Breast epithelium (tissue), 4 donors: ENCODE data around the gene HMGXB3. TPM values are rescaled to one million over a fixed set of nuclear protein-coding genes. Genes with fewer than 3 reads are reported as not detected.

Experiments used
- DNase-seq, 2 donors: peaks; one replicate each; pipeline ENCODE4 v3.0.0-alpha.2; 2019; ENCODE audit warnings: low spot score in 2 of 2
- H3K27ac ChIP-seq, 2 donors: fragments of 200-600 bp; sonication (generic) in 1 of 2; one replicate each; pipeline ENCODE4 v1.5.1; 2016 to 2019; ENCODE audit warnings: mild to moderate bottlenecking in 1 of 2
- H3K27me3 ChIP-seq, 2 donors: fragments of 200-600 bp; sonication (generic) in 1 of 2; one replicate each; pipeline versions ENCODE4 v1.5.1 to v1.6.0; 2017 to 2019; ENCODE audit warnings: control low read depth in 1 of 2, mild to moderate bottlenecking in 1 of 2
- H3K36me3 ChIP-seq: fragments of 200-600 bp; one replicate; pipeline ENCODE4 v1.5.1; 2019
- H3K4me1 ChIP-seq, 2 donors: fragments of 200-600 bp; sonication (generic); one replicate each; pipeline ENCODE4 v1.5.1; 2016 to 2019; ENCODE audit warnings: control low read depth in 1 of 2
- H3K4me3 ChIP-seq, 3 donors: fragments of 200-600 bp; sonication (generic); 1 replicate in 2 of 3; 2 replicates in 1 of 3; pipeline ENCODE4 v1.5.1; 2016 to 2019; ENCODE audit warnings: mild to moderate bottlenecking in 3 of 3, moderate library complexity in 2 of 3
- H3K9me3 ChIP-seq, 2 donors: fragments of 200-600 bp; sonication (generic) in 1 of 2; one replicate each; pipeline ENCODE4 v1.5.1; 2016 to 2019; ENCODE audit warnings: control low read depth in 1 of 2
- CTCF ChIP-seq, 3 donors: fragments of 450-650 bp; IDR thresholded peaks; one replicate each; pipeline ENCODE4 v1.5.1; 2016 to 2017; ENCODE audit warnings: antibody characterized with exemption in 3 of 3, mild to moderate bottlenecking in 3 of 3, moderate library complexity in 3 of 3
- POLR2A ChIP-seq: fragments of 450-650 bp; IDR thresholded peaks from one replicate; pipeline ENCODE4 v1.6.1; 2016; ENCODE audit warnings: antibody characterized with exemption, mild to moderate bottlenecking, moderate library complexity
- POLR2AphosphoS5 ChIP-seq, 3 donors: sonication (generic); formaldehyde crosslinking; IDR thresholded peaks; one replicate each; pipeline ENCODE4 v1.6.1; 2017; ENCODE audit warnings: antibody characterized with exemption in 3 of 3
- intact Hi-C: fragments of 100-400 bp; cut with DNase I; formaldehyde crosslinking; loops from one replicate; pipeline ENCODE4 v1.15.1; 2023; ENCODE audit warnings: low total_unique reads
- total RNA-seq, 3 donors: library from RNA; depleted of rRNA; stranded (reverse); fragments of >200 nt; gene quantifications; one replicate each; pipeline ENCODE4 v1.1.0, GENCODE V29; 2016

HMGXB3 gene
- total RNA-seq, 3 donors from 2014 or later, result 35.2 to 80.9 (median 57.7) TPM

- no peak overlapping the region for H3K4me3 ChIP-seq
These were observed 91.7 kb downstream of the HMGXB3 start for GRCh38 chr5:150092159-150092787.

GRCh38 chr5:150097152-150097551 lies 96.6 kb downstream of the HMGXB3 start:
- H3K4me3 ChIP-seq, result no peak overlapping the region
- TF ChIP-seq CTCF (IDR thresholded peaks at IDR 0.05) (no peak), POLR2A (no peak), POLR2AphosphoS5 (IDR thresholded peaks at IDR 0.05) (no peak)
- no peaks in the 10 kb centered on the region for H3K36me3 ChIP-seq
- no peaks in the 10 kb centered on the region for H3K9me3 ChIP-seq
- intact Hi-C loops, result no loop called here
- no peaks in the 10 kb centered on the region for H3K27me3 ChIP-seq
- H3K27ac ChIP-seq, result no peak overlapping the region
- no peaks in the 10 kb centered on the region for H3K4me1 ChIP-seq
- DNase-seq, result no peak

More at GRCh38 chr5:150092159-150092787, 91.7 kb downstream of the HMGXB3 start:
- Histone ChIP-seq H3K9me3 (no peaks in the 10 kb centered on the region), H3K27ac (no peak overlapping the region), H3K4me1 (no peaks in the 10 kb centered on the region), H3K27me3 (no peaks in the 10 kb centered on the region), H3K36me3 (no peaks in the 10 kb centered on the region)
- no peak for DNase-seq
- intact Hi-C loops, result loop anchor here (5.0 kb wide), 1 partner anchor 185 kb away; no protein-coding TSS in a partner anchor
- TF ChIP-seq CTCF (IDR thresholded peaks at IDR 0.05), result no peak
- TF ChIP-seq POLR2AphosphoS5 (IDR thresholded peaks at IDR 0.05), result no peak
- no peak for TF ChIP-seq POLR2A

- Histone ChIP-seq H3K27me3 (no peaks in the 10 kb centered on the region), H3K27ac (no peak overlapping the region), H3K36me3 (no peaks in the 10 kb centered on the region), H3K4me1 (no peaks in the 10 kb centered on the region), H3K4me3 (no peak overlapping the region), H3K9me3 (no peaks in the 10 kb centered on the region)
- no peak for DNase-seq
- intact Hi-C loops, result loop anchor here (5.0 kb wide), 1 partner anchor 934 kb away; no protein-coding TSS in a partner anchor
- TF ChIP-seq POLR2A, result no peak
- no peak for TF ChIP-seq POLR2AphosphoS5 (IDR thresholded peaks at IDR 0.05)
These were observed 100.5 kb downstream of the HMGXB3 start for GRCh38 chr5:150101023-150101422.

Other genes with a start within 250 kb of the HMGXB3 start
- gene PDE6A, start 55.9 kb upstream of the HMGXB3 start, total RNA-seq, result under 1 TPM in 2 of 3 donors, not detected in 1; under 0.01 to 0.15 TPM
- gene SLC26A2, start 40.0 kb upstream of the HMGXB3 start, total RNA-seq, result 100 to 1,000 TPM in 1 of 3 donors, 10 to 100 TPM in 2; 10.6 to 103 (median 30.2) TPM
- 10 to 100 TPM in 1 of 3 donors, 1 to 10 TPM in 2; 5.6 to 11.0 (median 5.6) TPM for gene TIGD6, start 85 bp upstream of the HMGXB3 start, total RNA-seq
- 10 to 100 TPM; 11.5 to 79.0 (median 24.1) TPM for gene CSF1R, start 85.8 kb downstream of the HMGXB3 start, total RNA-seq
- 100 to 1,000 TPM in 2 of 3 donors, 10 to 100 TPM in 1; 53.7 to 243 (median 146) TPM for gene PDGFRB, start 155.1 kb downstream of the HMGXB3 start, total RNA-seq
- 1 to 10 TPM in 1 of 3 donors, not detected in 2; 1.3 TPM for gene CDX1, start 166.0 kb downstream of the HMGXB3 start, total RNA-seq
- gene SLC6A7, start 189.3 kb downstream of the HMGXB3 start, total RNA-seq, result under 1 TPM in 2 of 3 donors, not detected in 1; 0.15 to 0.16 TPM